Measurements from ENCODE around the gene METTL23.

METTL23 gene

GRCh38 chr17:76723812-76724211, 2.8 kb upstream of the METTL23 start:
- no peak overlapping the region for H3K4me3 ChIP-seq (ENCODE audit: insufficient read depth, low read length, poor library complexity, severe bottlenecking)
- peaks cover 19% of the 10 kb centered on the region for H3K36me3 ChIP-seq (ENCODE audit: low read length)
- H3K9me3 ChIP-seq (ENCODE audit: insufficient read depth, low read length) = no peaks in the 10 kb centered on the region
- H3K27me3 ChIP-seq (ENCODE audit: low read length) = no peaks in the 10 kb centered on the region
- H2AFZ ChIP-seq (ENCODE audit: low read depth, low read length, severe bottlenecking) = no peak overlapping the region
- TF ChIP-seq, protein P1, sequence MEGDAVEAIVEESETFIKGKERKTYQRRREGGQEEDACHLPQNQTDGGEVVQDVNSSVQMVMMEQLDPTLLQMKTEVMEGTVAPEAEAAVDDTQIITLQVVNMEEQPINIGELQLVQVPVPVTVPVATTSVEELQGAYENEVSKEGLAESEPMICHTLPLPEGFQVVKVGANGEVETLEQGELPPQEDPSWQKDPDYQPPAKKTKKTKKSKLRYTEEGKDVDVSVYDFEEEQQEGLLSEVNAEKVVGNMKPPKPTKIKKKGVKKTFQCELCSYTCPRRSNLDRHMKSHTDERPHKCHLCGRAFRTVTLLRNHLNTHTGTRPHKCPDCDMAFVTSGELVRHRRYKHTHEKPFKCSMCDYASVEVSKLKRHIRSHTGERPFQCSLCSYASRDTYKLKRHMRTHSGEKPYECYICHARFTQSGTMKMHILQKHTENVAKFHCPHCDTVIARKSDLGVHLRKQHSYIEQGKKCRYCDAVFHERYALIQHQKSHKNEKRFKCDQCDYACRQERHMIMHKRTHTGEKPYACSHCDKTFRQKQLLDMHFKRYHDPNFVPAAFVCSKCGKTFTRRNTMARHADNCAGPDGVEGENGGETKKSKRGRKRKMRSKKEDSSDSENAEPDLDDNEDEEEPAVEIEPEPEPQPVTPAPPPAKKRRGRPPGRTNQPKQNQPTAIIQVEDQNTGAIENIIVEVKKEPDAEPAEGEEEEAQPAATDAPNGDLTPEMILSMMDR (IDR thresholded peaks at IDR 0.05; ENCODE audit: insufficient read depth, low read length, poor library complexity, severe bottlenecking) = no peak
- TF ChIP-seq EZH2phosphoT487 (conservative IDR thresholded peaks at IDR 0.05; ENCODE audit: low read length) = no peak
- no peaks in the 10 kb centered on the region for H3K9me2 ChIP-seq (replicated peaks; ENCODE audit: insufficient read depth, low read length)
- no peaks in the 10 kb centered on the region for H4K20me1 ChIP-seq (ENCODE audit: low read depth, low read length)
- H3K27ac ChIP-seq (ENCODE audit: low read depth, low read length) = no peak overlapping the region
- peaks cover 47% of the 10 kb centered on the region for H3K79me2 ChIP-seq (ENCODE audit: insufficient read depth, low read length)
- H3K4me2 ChIP-seq (ENCODE audit: low read depth, low read length, poor library complexity, severe bottlenecking) = no peak overlapping the region
- peaks cover 15% of the 10 kb centered on the region for H3F3A ChIP-seq (ENCODE audit: insufficient read depth)
- H3K9ac ChIP-seq (ENCODE audit: low read length) = no peak overlapping the region

DNA sequence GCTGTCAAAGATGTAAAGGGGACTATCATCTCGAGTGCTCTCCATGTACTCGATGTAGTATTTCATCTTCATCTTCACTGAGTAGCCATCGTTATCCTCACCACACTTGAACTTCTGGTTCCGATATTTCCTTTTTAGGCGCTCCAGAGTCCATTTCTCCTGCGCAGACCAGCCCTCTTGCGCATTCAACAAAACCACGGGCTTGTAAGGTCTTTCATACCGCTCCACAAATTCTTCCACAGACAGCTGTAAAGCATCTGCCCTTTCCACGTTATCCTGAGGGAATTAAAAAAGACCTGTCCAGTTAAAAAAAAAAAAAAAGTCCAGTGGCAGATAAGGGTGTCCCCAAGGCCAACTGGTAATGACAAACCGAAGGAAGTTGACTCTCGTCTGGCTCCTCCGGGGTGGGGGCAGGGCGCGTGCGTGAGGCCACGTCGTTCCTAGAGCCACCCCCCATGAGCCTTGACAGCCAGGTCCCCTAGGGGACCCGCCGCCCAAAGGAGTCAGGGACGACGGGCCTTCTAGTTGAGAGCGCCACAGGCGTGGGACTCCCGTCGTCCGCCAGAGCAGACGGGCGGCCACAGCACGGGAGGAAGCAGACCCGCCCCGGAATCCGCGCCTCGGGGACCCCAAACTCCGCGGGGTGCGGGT, 934 bp upstream of the METTL23 start:
- Histone ChIP-seq H3K79me2 (ENCODE audit: insufficient read depth, low read length) (peaks cover 62% of the 10 kb centered on the region), H4K20me1 (ENCODE audit: low read depth, low read length) (no peaks in the 10 kb centered on the region), H3F3A (ENCODE audit: insufficient read depth) (peaks cover 27% of the 10 kb centered on the region), H3K4me3 (ENCODE audit: insufficient read depth, low read length, poor library complexity, severe bottlenecking) (peak overlapping the region; percentile 99), H3K9me3 (ENCODE audit: insufficient read depth, low read length) (no peaks in the 10 kb centered on the region), H3K4me2 (ENCODE audit: low read depth, low read length, poor library complexity, severe bottlenecking) (peak overlapping the region; percentile 99), H3K27ac (ENCODE audit: low read depth, low read length) (peak overlapping the region; percentile 100), H3K36me3 (ENCODE audit: low read length) (peaks cover 17% of the 10 kb centered on the region), H3K9me2 (replicated peaks; ENCODE audit: insufficient read depth, low read length) (no peaks in the 10 kb centered on the region), H3K9ac (ENCODE audit: low read length) (peak overlapping the region; percentile 100), H3K27me3 (ENCODE audit: low read length) (no peaks in the 10 kb centered on the region), H2AFZ (ENCODE audit: low read depth, low read length, severe bottlenecking) (peak overlapping the region; percentile 72)
- TF ChIP-seq EZH2phosphoT487 (conservative IDR thresholded peaks at IDR 0.05; ENCODE audit: low read length) = no peak
- TF ChIP-seq, protein P1 (IDR thresholded peaks at IDR 0.05; ENCODE audit: insufficient read depth, low read length, poor library complexity, severe bottlenecking) = no peak

DNA sequence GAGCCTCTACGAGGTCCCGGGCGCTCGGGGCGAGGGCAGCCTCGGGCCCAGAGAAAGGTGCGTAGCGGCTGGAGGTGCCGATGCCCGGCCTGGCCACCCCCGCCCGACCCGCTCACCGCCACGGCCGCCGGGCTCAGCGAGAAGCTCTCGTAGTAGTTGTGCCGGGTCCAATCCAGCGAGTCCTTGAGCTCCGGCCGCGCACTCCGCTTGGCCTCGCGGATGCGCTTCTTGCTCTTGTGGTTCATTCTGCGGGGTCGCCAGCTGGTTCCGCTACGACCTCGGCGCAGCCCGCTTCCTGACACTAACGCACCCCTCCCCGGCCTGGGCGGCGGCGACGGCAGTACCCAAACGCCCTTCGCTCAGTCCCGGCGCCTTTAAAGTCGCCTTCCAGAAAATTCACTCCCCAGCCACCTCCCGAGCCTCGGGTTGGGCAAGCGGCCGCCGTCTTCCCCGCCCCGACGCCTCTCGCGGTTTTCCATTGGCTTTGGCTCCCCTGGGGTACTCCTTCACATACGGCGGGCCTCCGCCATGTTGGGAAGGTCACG, 336 bp upstream of the METTL23 start, which contains the start of gene JMJD6:
Gene JMJD6 (minus strand): TSS at position 376 of the 545 bp plus-strand sequence. CDS start 131 bp downstream, at position 245.
- Histone ChIP-seq H3F3A (ENCODE audit: insufficient read depth) (peaks cover 31% of the 10 kb centered on the region), H3K27ac (ENCODE audit: low read depth, low read length) (peak within 1 kb of the TSS; percentile 100), H3K9me2 (replicated peaks; ENCODE audit: insufficient read depth, low read length) (no peaks in the 10 kb centered on the region), H4K20me1 (ENCODE audit: low read depth, low read length) (no peaks in the 10 kb centered on the region), H3K9me3 (ENCODE audit: insufficient read depth, low read length) (no peaks in the 10 kb centered on the region), H3K9ac (ENCODE audit: low read length) (peak within 1 kb of the TSS; percentile 100), H3K4me3 (ENCODE audit: insufficient read depth, low read length, poor library complexity, severe bottlenecking) (peak within 1 kb of the TSS; percentile 99), H3K4me2 (ENCODE audit: low read depth, low read length, poor library complexity, severe bottlenecking) (peak within 1 kb of the TSS; percentile 99), H2AFZ (ENCODE audit: low read depth, low read length, severe bottlenecking) (peak within 1 kb of the TSS; percentile 72), H3K36me3 (ENCODE audit: low read length) (peaks cover 17% of the 10 kb centered on the region), H3K27me3 (ENCODE audit: low read length) (no peaks in the 10 kb centered on the region), H3K79me2 (ENCODE audit: insufficient read depth, low read length) (peaks cover 64% of the 10 kb centered on the region)
- TF ChIP-seq EZH2phosphoT487 (conservative IDR thresholded peaks at IDR 0.05; ENCODE audit: low read length) = no peak
- TF ChIP-seq, protein P1 (IDR thresholded peaks at IDR 0.05; ENCODE audit: insufficient read depth, low read length, poor library complexity, severe bottlenecking) = no peak
